Gastrocnemius medialis (tissue), 4 donors: ENCODE results near the gene KIF3A. TPM values are rescaled to one million over a fixed set of nuclear protein-coding genes. Genes with fewer than 3 reads are reported as not detected.

Experiments
- ATAC-seq, 2 donors: fragments of 150-250 bp; one replicate each; pipeline ENCODE4 v1.9.1; 2016
- DNase-seq, 2 donors: peaks; one replicate each; pipeline ENCODE4 v3.0.0-alpha.2; 2019
- H3K27ac ChIP-seq, 4 donors: fragments of 200-600 bp; sonication (generic); 1 replicate in 1 of 4; 2 replicates in 3 of 4; pipeline ENCODE4 v1.5.1; 2016 to 2018; ENCODE audit warnings: mild to moderate bottlenecking in 2 of 4, moderate library complexity in 1 of 4
- H3K27me3 ChIP-seq, 3 donors: fragments of 200-600 bp; sonication (generic) in 2 of 3; 1 replicate in 1 of 3; 2 replicates in 2 of 3; pipeline versions ENCODE4 v1.5.1 to v1.6.0; 2016 to 2019; ENCODE audit warnings: mild to moderate bottlenecking in 1 of 3, moderate library complexity in 1 of 3
- H3K36me3 ChIP-seq, 2 donors: fragments of 200-600 bp; sonication (generic) in 1 of 2; one replicate each; pipeline ENCODE4 v1.5.1; 2017 to 2018
- H3K4me1 ChIP-seq, 2 donors: fragments of 200-600 bp; sonication (generic) in 1 of 2; one replicate each; pipeline ENCODE4 v1.5.1; 2016 to 2017; ENCODE audit warnings: mild to moderate bottlenecking in 2 of 2
- H3K4me3 ChIP-seq, 4 donors: fragments of 200-600 bp; sonication (generic) in 3 of 4; 1 replicate in 1 of 4; 2 replicates in 3 of 4; pipeline ENCODE4 v1.5.1; 2016 to 2019; ENCODE audit warnings: mild to moderate bottlenecking in 2 of 4
- H3K9me3 ChIP-seq, 3 donors: fragments of 200-600 bp; sonication (generic) in 2 of 3; 1 replicate in 1 of 3; 2 replicates in 2 of 3; pipeline ENCODE4 v1.5.1; 2016 to 2019
- CTCF ChIP-seq, 5 experiments: fragments of 450-650 bp in 3 of 5; fragments of 200-600 bp in 2 of 5; sonication (generic) in 2 of 5; IDR thresholded peaks in 4 of 5; conservative IDR thresholded peaks in 1 of 5; 1 replicate in 4 of 5; 2 replicates in 1 of 5; pipeline ENCODE4 v1.5.1; 2016 to 2019; ENCODE audit warnings: antibody characterized with exemption in 5 of 5, mild to moderate bottlenecking in 3 of 5, moderate library complexity in 3 of 5
- POLR2A ChIP-seq, 2 donors: fragments of 450-650 bp; IDR thresholded peaks; one replicate each; pipeline ENCODE4 v1.6.1; 2017; ENCODE audit warnings: antibody characterized with exemption in 2 of 2, mild to moderate bottlenecking in 2 of 2, moderate library complexity in 2 of 2
- in situ Hi-C, 4 donors: fragments of 200-750 bp; cut with MboI; loops; one replicate each; pipeline versions ENCODE4 v1.15.0 to v1.8.0; 2017; ENCODE audit warnings: low sequenced_read_pairs in 4 of 4
- intact Hi-C: fragments of 100-400 bp; cut with DNase I; formaldehyde crosslinking; loops from one replicate; pipeline ENCODE4 v1.15.1; 2023; ENCODE audit warnings: low total_unique reads
- total RNA-seq, 4 donors: library from RNA; depleted of rRNA; stranded (reverse); fragments of >200 nt; gene quantifications; one replicate each; pipeline versions ENCODE4 v1.1.0 to v1.2.3, GENCODE V29; 2016

The KIF3A gene
- total RNA-seq, 4 donors from 2014 or later = 2.5 to 4.2 (median 3.4) TPM

- Histone ChIP-seq H3K36me3 (no peaks in the 10 kb centered on the region), H3K9me3 (no peaks in the 10 kb centered on the region), H3K27me3 (peaks cover 0 to 7% (median 2%) of the 10 kb centered on the region in 3 donors), H3K4me3 (peak overlapping the region; percentile 73 to 90 (median 78)), H3K4me1 (peaks cover 3 to 13% of the 10 kb centered on the region in 2 donors), H3K27ac (peak overlapping the region in 2 of 4 donors; percentile 75)
- no peak for TF ChIP-seq POLR2A (IDR thresholded peaks at IDR 0.05)
- intact Hi-C loops (loop anchor here (5.0 kb wide), 1 partner anchor 41 kb away; the partner anchor contains the start of gene KIF3A), in situ Hi-C loops (no loop called here)
- ATAC-seq = no peak
- DNase-seq = no peak
Observed at GRCh38 chr5:132778129-132778528, 40.8 kb upstream of the KIF3A start.

GRCh38 chr5:132777209-132778069 is 40.1 kb upstream of the KIF3A start, which contains the start of gene SEPTIN8:
Gene SEPTIN8, minus strand, starts transcription at chr5:132777239. Its CDS starts 102 bp downstream, at chr5:132777137.
- ATAC-seq = peak; percentile 55 to 62
- Histone ChIP-seq H3K27me3 (peaks cover 0 to 7% (median 2%) of the 10 kb centered on the region in 3 donors), H3K4me3 (peak within 1 kb of the TSS; percentile 73 to 90 (median 78)), H3K36me3 (no peaks in the 10 kb centered on the region), H3K4me1 (peaks cover 3 to 14% of the 10 kb centered on the region in 2 donors), H3K9me3 (no peaks in the 10 kb centered on the region), H3K27ac (peak within 1 kb of the TSS; percentile 65 to 75 (median 72))
- DNase-seq = peak in 1 of 2 donors; percentile 34
- TF ChIP-seq POLR2A (IDR thresholded peaks at IDR 0.05) (no peak), CTCF (IDR thresholded peaks at IDR 0.05 in 4 of 5, conservative IDR thresholded peaks at IDR 0.05 in 1 of 5) (peak in 1 of 5 experiments; percentile 7)
- in situ Hi-C loops (no loop called here), intact Hi-C loops (loop anchor here (5.0 kb wide), 1 partner anchor 40 kb away; the partner anchor contains the start of gene KIF3A)

- Histone ChIP-seq H3K4me3 (peak overlapping the region; percentile 73 to 90 (median 78)), H3K4me1 (peaks cover 3 to 19% of the 10 kb centered on the region in 2 donors), H3K9me3 (no peaks in the 10 kb centered on the region), H3K27me3 (peaks cover 0 to 7% (median 2%) of the 10 kb centered on the region in 3 donors), H3K27ac (peak overlapping the region; percentile 41 to 75 (median 70)), H3K36me3 (no peaks in the 10 kb centered on the region)
- intact Hi-C loops = loop anchor here (5.0 kb wide), 1 partner anchor 40 kb away; the partner anchor contains the start of gene KIF3A
- in situ Hi-C loops = no loop called here
- DNase-seq = no peak
- no peak for ATAC-seq
- TF ChIP-seq CTCF (IDR thresholded peaks at IDR 0.05 in 4 of 5, conservative IDR thresholded peaks at IDR 0.05 in 1 of 5) (no peak), POLR2A (IDR thresholded peaks at IDR 0.05) (peak in 1 of 2 donors; percentile 13)
Observed at GRCh38 chr5:132776938-132777208, 39.5 kb upstream of the KIF3A start.

- Histone ChIP-seq H3K27ac (peak overlapping the region; percentile 41 to 75 (median 70)), H3K27me3 (peaks cover 0 to 7% (median 2%) of the 10 kb centered on the region in 3 donors), H3K4me3 (peak overlapping the region; percentile 73 to 90 (median 78)), H3K36me3 (no peaks in the 10 kb centered on the region), H3K4me1 (peaks cover 6 to 24% of the 10 kb centered on the region in 2 donors), H3K9me3 (no peaks in the 10 kb centered on the region)
- in situ Hi-C loops = no loop called here
- intact Hi-C loops = loop anchor here (5.0 kb wide), 1 partner anchor 39 kb away; the partner anchor contains the start of gene KIF3A
- ATAC-seq (peak in 1 of 2 donors; percentile 32), DNase-seq (no peak)
- no peak for TF ChIP-seq CTCF (IDR thresholded peaks at IDR 0.05 in 4 of 5, conservative IDR thresholded peaks at IDR 0.05 in 1 of 5)
- TF ChIP-seq POLR2A (IDR thresholded peaks at IDR 0.05) = no peak
Observed at GRCh38 chr5:132776131-132776937, 39.0 kb upstream of the KIF3A start.
